Fibroblast of pulmonary artery (primary cell): Measurements from ENCODE around the gene TGFBR3.
A peak's percentile ranks its signal among the peaks of the same experiment; 100 is the strongest.

Experiments
- DNase-seq: peaks from one replicate; pipeline ENCODE4 v3.0.0-alpha.2; 2010; ENCODE audit warnings: low read depth
- H3K4me3 ChIP-seq: replicated peaks from 2 replicates; pipeline ENCODE4 v1.5.1; 2011; ENCODE audit warnings: low read depth, mild to moderate bottlenecking, control low read depth, low read length, moderate library complexity
- CTCF ChIP-seq: IDR thresholded peaks from 2 replicates; pipeline ENCODE4 v1.5.1; 2011; ENCODE audit warnings: mild to moderate bottlenecking, control low read depth, low read length, inconsistent platforms; ENCODE audit errors: missing control alignments

TGFBR3 gene

GRCh38 chr1:91706140-91706957 is 179.6 kb downstream of the TGFBR3 start:
- no peak for DNase-seq
- H3K4me3 ChIP-seq, result no peak overlapping the region
- TF ChIP-seq CTCF, result no peak

GRCh38 chr1:91704746-91705145 is 181.2 kb downstream of the TGFBR3 start:
- DNase-seq, result no peak
- no peak overlapping the region for H3K4me3 ChIP-seq
- no peak for TF ChIP-seq CTCF

GRCh38 chr1:91703095-91703494 is 182.9 kb downstream of the TGFBR3 start:
- H3K4me3 ChIP-seq, result no peak overlapping the region
- TF ChIP-seq CTCF, result no peak
- no peak for DNase-seq

- no peak for TF ChIP-seq CTCF
- DNase-seq, result no peak
These were observed 184.5 kb downstream of the TGFBR3 start for GRCh38 chr1:91701472-91701869.

GRCh38 chr1:91700771-91701471 is 185.0 kb downstream of the TGFBR3 start:
- DNase-seq, result no peak
- no peak overlapping the region for H3K4me3 ChIP-seq
- TF ChIP-seq CTCF, result no peak

More at GRCh38 chr1:91701472-91701869, 184.5 kb downstream of the TGFBR3 start:
- H3K4me3 ChIP-seq, result no peak overlapping the region

GRCh38 chr1:91700332-91700731 is 185.6 kb downstream of the TGFBR3 start:
- TF ChIP-seq CTCF, result peak; percentile 6
- peak; percentile 53 for DNase-seq

More at GRCh38 chr1:91700332-91700731, 185.6 kb downstream of the TGFBR3 start:
- no peak overlapping the region for H3K4me3 ChIP-seq
